ENCODE results near the gene NARS2. TPM values are rescaled to one million over a fixed set of nuclear protein-coding genes. Genes with fewer than 3 reads are reported as not detected.

NARS2 gene
- total RNA-seq, 1 donor from 2014 or later, result 11.6 TPM

DNA sequence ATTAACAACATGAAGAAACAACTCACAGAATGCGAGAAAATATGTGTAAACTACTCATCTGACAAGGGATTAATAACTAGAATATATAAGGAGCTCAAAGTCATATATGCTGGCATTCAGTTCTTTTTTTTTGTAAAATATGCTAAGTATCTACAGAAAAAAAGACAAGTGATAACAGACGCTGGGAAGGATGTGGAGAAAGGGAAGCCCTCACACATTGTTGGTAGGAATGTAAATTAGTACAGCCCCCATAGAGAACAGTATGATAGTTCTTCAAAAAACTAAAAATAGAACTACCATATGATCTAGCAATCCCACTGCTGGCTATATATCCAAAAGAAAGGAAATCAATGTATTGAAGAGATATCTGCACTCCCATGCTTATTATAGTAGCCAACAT is 170.9 kb downstream of the NARS2 start:
- no peak overlapping the region for H3K4me3 Mint-ChIP-seq (ENCODE audit: unreplicated experiment)
- peaks cover 9% of the 10 kb centered on the region for H3K9me3 Mint-ChIP-seq (ENCODE audit: unreplicated experiment)
- TF ChIP-seq, protein P1, sequence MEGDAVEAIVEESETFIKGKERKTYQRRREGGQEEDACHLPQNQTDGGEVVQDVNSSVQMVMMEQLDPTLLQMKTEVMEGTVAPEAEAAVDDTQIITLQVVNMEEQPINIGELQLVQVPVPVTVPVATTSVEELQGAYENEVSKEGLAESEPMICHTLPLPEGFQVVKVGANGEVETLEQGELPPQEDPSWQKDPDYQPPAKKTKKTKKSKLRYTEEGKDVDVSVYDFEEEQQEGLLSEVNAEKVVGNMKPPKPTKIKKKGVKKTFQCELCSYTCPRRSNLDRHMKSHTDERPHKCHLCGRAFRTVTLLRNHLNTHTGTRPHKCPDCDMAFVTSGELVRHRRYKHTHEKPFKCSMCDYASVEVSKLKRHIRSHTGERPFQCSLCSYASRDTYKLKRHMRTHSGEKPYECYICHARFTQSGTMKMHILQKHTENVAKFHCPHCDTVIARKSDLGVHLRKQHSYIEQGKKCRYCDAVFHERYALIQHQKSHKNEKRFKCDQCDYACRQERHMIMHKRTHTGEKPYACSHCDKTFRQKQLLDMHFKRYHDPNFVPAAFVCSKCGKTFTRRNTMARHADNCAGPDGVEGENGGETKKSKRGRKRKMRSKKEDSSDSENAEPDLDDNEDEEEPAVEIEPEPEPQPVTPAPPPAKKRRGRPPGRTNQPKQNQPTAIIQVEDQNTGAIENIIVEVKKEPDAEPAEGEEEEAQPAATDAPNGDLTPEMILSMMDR (IDR thresholded peaks at IDR 0.05), result no peak
- DNase-seq (ENCODE audit: extremely low spot score, unreplicated experiment), result no peak
- peaks cover 15% of the 10 kb centered on the region for H3K4me1 Mint-ChIP-seq (ENCODE audit: unreplicated experiment)
- H3K36me3 Mint-ChIP-seq (ENCODE audit: unreplicated experiment), result peaks cover 12% of the 10 kb centered on the region
- H3K27me3 Mint-ChIP-seq (ENCODE audit: unreplicated experiment), result no peaks in the 10 kb centered on the region
- peak overlapping the region; percentile 36 for H3K27ac Mint-ChIP-seq (ENCODE audit: unreplicated experiment)

DNA sequence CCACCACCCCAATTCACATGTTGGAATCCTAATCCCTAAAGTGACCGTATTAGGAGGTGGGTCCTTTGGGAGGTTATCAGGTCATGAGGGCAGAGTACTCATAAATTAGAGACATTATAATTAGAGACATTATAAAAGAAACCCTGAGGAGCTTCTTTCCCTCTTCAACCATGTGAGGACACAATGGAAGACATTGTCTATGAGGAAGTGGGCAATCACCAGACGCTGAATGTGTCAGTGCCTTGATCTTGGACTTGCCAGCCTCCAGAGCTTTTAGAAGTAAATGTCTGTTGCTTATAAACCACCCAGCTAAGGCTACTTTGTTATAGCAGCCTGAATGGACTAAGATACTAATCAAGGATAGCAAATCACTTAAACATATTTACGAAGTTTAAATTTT is 171.8 kb downstream of the NARS2 start:
- Mint-ChIP-seq H3K4me1 (ENCODE audit: unreplicated experiment) (peaks cover 15% of the 10 kb centered on the region), H3K4me3 (ENCODE audit: unreplicated experiment) (no peak overlapping the region), H3K9me3 (ENCODE audit: unreplicated experiment) (peaks cover 7% of the 10 kb centered on the region), H3K27me3 (ENCODE audit: unreplicated experiment) (no peaks in the 10 kb centered on the region), H3K36me3 (ENCODE audit: unreplicated experiment) (peaks cover 9% of the 10 kb centered on the region), H3K27ac (ENCODE audit: unreplicated experiment) (no peak overlapping the region)
- DNase-seq (ENCODE audit: extremely low spot score, unreplicated experiment), result no peak
- TF ChIP-seq, protein P1 (IDR thresholded peaks at IDR 0.05), result no peak

DNA sequence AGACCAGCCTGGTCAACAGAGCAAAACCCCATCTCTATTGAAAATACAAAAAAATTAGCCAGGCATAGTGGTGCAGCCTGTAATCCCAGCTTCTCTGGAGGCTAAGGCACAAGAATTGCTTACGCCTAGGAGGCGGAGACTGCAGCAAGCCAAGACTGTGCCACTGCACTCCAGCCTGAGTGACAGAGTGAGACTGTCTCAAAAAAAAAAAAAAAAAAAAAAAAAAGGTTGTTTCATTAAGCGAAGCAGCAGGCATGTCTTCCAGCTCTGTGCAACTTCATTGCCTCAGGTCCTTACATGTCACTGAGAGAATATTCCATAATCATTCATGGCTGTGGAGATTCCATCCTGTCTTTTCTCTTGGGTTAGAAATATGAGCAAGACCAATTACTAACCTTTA is 174.0 kb downstream of the NARS2 start:
- TF ChIP-seq, protein P1 (IDR thresholded peaks at IDR 0.05), result no peak
- H3K27ac Mint-ChIP-seq (ENCODE audit: unreplicated experiment), result no peak overlapping the region
- H3K27me3 Mint-ChIP-seq (ENCODE audit: unreplicated experiment), result no peaks in the 10 kb centered on the region
- H3K4me1 Mint-ChIP-seq (ENCODE audit: unreplicated experiment), result peaks cover 15% of the 10 kb centered on the region
- no peaks in the 10 kb centered on the region for H3K36me3 Mint-ChIP-seq (ENCODE audit: unreplicated experiment)
- no peak overlapping the region for H3K4me3 Mint-ChIP-seq (ENCODE audit: unreplicated experiment)
- H3K9me3 Mint-ChIP-seq (ENCODE audit: unreplicated experiment), result no peaks in the 10 kb centered on the region
- DNase-seq (ENCODE audit: extremely low spot score, unreplicated experiment), result no peak

DNA sequence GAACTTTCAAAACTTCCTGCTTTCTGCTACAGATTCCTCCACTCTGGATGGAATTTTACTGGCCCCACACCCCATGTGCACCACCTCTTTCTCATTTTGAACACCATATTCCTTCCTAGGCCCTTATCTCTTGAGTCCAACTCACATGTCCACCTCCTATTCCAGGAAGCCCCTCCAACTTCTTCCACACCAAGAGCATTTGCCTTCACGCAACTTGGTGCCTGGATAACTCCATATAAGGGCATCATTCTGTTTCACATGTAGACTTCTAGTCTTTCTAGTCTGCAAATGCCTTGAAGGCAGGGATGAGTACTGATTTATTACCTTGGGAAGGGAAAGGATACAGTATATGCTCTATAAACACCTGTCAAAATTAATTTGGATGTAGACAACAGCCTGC is 174.5 kb downstream of the NARS2 start:
- Mint-ChIP-seq H3K27me3 (ENCODE audit: unreplicated experiment) (no peaks in the 10 kb centered on the region), H3K9me3 (ENCODE audit: unreplicated experiment) (no peaks in the 10 kb centered on the region), H3K4me3 (ENCODE audit: unreplicated experiment) (no peak overlapping the region), H3K27ac (ENCODE audit: unreplicated experiment) (no peak overlapping the region), H3K4me1 (ENCODE audit: unreplicated experiment) (peaks cover 15% of the 10 kb centered on the region), H3K36me3 (ENCODE audit: unreplicated experiment) (no peaks in the 10 kb centered on the region)
- no peak for DNase-seq (ENCODE audit: extremely low spot score, unreplicated experiment)
- TF ChIP-seq, protein P1 (IDR thresholded peaks at IDR 0.05), result no peak

DNA sequence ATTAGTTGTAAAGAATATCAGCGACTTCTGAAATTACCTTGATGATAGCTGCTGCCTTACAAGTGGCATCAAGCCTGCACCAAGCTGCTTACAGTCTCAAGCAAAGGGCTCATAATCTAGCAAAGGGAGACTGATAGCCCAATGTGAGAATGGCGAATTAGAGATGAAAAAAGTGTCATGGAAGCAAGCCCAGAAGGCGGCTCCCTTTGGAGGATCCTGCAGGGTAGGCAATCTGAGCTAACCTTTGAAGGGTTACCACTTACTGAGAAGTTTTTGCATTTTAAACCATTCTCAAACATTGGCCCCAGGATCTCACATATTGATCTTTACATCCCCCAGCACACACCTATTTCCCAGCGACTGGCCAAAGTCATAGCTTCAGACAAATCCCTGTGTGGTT is 175.5 kb downstream of the NARS2 start:
- TF ChIP-seq, protein P1 (IDR thresholded peaks at IDR 0.05), result no peak
- H3K27ac Mint-ChIP-seq (ENCODE audit: unreplicated experiment), result no peak overlapping the region
- peaks cover 11% of the 10 kb centered on the region for H3K4me1 Mint-ChIP-seq (ENCODE audit: unreplicated experiment)
- no peak for DNase-seq (ENCODE audit: extremely low spot score, unreplicated experiment)
- H3K27me3 Mint-ChIP-seq (ENCODE audit: unreplicated experiment), result no peaks in the 10 kb centered on the region
- H3K4me3 Mint-ChIP-seq (ENCODE audit: unreplicated experiment), result no peak overlapping the region
- H3K9me3 Mint-ChIP-seq (ENCODE audit: unreplicated experiment), result no peaks in the 10 kb centered on the region
- no peaks in the 10 kb centered on the region for H3K36me3 Mint-ChIP-seq (ENCODE audit: unreplicated experiment)

All from osteocyte (in vitro differentiated cells).